ENCODE measurements around the gene THSD7B.
"Not testable (repeated sequence)": the region's sequence is repeated elsewhere in the genome, so short reads cannot be mapped to it uniquely, and the experiment has no call there.

The THSD7B gene

DNA sequence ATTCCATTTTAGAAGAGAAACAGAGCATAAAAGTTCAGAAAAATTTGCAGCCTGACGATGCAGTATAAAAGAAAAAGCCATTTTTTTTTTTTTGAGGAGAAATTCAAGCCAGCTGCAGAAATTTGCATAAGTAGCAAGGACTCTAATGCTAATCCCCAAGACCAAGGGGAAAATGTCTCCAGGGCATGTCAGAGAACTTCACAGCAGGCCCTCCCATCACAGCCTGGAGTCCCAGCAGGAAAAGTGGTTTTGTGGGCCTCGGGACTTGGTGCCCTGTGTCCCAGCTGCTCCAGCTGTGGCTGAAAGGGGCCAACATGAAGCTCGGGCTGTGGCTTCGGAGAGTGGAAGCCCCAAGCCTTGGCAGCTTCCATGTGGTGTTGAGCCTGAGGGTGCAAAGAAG is 873.6 kb downstream of the THSD7B start:
- DNase-seq, result no peak

DNA sequence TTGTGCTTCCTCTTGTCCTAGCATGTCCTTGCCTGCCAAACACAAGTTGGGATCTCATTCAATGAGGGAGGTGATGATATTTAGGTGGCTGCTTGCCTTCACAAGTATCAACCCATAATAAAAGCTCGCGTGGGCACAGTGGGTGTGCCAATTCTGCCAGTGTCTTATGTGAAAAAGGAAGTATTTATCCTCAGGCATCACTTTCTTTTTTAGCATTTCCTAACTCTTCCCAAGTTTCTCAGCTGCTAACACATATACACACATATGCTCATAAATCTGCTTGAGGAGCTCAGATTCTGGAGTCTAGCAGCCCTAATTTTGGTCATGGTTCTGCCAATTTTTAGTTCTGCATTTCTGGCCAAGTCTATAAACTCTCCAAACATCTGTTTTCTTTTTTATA is 879.4 kb downstream of the THSD7B start:
- no peak for DNase-seq

DNA sequence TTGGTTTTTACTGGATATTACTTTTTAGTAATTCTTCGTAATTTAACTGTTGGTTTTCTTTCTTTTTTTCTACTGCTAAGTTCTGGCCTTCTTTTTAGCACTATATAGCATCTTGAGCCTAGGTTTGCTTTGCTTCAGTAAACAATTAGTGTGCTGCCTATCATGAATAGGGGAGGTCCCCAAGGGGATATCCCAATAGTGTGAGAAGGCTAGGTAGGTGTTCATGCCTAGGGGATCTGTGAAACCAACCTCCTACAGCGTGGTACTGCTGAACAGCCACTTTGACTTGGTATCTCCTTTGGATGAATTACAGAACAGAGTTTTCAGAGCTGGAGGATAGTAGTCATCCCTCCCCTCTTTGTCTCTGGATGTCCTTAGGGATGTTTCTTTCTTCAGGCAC is 888.7 kb downstream of the THSD7B start:
- no peak for DNase-seq

DNA sequence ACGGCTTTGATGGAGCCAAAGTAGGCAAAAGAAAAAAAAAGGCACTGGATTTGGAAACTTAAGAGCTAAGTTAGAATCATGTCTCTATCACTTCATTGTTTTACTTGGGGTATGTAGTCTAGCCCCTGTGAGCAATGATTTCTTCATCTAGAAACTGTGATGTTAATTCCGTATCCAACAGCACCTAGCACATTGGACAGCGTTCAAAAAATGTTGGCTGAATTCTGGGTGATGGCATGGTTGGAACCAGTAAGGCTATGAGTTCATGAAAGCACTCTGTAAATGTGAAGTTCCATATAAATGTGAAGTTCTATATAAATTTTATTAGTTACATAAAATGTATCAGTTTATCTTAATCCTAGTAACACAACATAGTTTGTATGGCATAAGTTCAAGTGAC is 890.5 kb downstream of the THSD7B start:
- no peak for DNase-seq

DNA sequence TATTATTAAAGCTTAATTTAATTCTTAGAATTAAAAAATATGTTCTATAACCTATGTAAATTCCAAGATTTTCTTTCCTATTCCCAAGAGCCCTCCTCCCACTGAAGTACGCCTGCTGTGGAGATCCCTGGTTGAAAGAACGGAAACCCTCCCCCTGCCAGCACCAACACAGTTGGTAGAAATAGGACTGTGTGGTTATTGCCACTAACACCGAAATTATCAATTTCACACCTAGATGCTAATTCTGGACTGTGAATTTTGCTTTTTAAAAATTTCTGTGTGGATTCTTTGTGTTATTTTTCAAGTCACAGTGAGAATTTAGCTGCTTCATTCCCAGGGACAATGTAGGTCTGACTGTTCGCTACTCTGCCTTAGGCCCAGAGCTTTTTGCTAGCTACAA is 893.1 kb downstream of the THSD7B start:
- DNase-seq, result no peak

DNA sequence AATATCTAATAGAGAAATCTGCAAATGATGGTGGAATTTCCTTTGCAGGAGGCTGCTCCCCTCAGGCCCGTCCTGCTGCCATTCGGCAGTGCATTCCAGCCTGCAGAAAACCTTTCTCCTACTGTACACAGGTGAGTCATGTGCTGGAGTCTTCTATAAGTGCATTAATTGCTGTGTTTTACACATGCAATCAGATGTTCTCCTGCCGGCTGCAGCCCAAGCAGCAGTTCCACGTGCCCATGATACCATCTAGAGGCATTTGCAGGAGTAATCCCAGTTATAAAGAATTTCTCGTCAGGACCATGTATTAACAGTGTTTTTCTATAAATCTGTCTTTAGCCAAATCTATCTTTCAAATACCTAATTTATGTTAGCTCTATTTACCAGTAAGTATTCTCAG is 894.3 kb downstream of the THSD7B start:
- no peak for DNase-seq

DNA sequence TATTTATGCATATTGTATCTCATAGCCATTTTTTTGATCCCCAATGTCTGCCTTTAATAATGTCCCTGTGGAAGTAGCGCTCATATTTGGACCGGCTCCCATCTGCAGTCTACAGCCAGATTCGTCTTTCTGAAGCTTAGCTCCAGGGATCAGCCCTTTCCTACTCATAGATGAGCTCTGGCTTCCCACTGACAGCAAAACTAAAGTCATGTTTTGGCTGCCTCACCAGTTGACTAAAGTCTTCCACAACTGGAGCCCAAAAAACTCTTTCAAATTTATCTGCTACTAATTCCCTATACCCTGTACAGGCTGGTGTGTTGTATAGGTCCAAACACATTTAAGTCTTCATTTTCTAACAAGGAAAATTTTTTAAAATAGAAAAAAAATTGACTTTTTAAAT is 904.8 kb downstream of the THSD7B start:
- no peak for DNase-seq

DNA sequence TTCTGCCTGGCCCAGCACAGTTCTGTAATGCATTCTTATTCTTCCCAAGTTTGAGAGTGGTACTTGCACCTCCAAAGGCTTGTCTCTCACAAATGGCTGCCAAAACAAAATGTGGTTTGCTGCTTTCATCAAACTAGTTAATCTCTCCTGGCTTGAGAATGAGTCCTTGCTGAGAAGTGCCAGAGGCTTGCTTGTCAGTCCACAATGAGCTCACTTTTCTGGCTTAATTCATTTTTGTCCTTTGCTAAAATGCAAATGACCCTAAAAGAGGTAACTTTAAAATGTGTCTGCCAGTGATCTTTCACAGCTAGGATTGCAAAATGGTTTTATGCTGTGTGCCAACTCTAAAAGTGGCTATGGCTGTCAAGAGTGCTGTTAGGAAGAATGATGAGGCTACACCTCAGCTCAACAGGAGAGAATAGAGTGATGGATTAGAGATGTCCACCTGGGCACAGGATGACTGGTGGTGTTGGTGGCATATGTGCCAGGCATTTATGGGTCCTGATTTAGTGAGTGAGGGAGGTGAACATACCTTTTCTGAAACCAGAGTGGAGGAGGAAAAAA is 907.7 kb downstream of the THSD7B start:
- DNase-seq, result no peak

DNA sequence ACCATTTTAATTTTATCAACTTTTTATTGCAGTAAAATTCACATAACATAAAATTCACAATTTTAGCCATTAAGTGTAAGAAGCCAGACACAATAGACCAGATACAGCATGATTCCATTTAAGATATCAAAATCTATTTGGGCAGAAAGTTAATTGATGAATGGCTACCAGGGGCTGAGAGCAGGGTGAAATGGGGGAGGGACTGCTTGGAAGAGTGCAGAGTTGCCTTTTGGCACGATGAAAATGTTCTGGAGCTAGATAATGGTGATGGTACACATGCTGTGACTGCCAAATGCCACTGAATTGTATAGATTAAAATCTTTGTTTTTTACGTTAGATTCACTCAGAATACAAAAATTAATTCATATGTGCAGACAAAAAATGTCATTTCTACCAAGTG is 909.6 kb downstream of the THSD7B start:
- DNase-seq, result no peak

DNA sequence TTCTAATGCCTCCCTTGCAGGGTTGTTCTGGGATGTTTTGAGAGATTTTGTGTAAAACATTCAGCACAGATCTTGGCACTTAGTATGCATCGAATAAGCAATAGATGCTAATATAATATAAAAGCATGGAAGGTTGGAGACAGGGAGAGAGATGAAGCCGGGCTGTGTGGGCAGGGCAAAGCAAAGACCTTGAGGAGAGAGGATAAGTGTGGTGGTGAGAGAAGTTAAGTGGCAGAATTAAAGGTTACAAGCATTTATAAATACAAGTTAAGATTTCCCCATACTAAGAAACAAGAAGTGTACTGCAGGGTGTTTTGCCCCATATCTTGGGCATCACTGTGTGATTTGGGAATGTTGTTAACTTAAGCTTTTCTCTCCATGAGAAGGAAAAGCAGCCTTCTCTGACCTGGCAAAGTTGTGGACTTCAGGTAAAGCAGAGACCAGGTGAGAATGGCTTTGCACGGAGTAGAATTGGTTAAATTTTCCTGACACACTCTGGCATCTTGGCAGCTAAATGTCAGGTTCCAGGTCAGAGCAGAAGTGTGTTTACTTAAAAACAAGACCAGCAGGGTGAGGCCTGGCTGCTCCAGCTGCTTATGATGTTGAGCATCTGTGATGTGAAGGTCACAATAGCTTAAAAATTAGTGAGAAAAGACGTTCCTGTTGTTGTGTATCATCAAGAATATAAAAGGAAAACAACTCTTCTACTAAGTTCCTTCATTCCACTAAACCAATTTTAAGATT is 910.4 kb downstream of the THSD7B start:
- no peak for DNase-seq

DNA sequence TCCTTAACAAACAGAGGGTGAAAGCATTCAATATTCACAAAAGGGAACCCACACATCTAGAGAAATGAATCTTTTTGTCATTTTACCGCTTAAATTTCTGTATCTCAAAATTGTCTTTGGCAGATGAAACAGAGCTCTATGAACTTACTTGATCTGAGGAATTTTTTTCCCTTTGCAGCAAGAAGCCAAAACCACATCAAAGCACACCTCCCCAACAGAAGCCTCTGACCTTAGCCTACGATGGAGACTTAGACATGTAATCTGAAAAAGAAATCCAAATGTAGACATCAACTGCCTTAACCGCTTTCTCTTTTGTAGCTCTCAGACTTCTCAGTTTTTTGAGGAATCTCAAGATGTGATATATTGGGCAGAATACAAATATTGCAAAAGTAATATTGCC is 911.0 kb downstream of the THSD7B start:
- no peak for DNase-seq

DNA sequence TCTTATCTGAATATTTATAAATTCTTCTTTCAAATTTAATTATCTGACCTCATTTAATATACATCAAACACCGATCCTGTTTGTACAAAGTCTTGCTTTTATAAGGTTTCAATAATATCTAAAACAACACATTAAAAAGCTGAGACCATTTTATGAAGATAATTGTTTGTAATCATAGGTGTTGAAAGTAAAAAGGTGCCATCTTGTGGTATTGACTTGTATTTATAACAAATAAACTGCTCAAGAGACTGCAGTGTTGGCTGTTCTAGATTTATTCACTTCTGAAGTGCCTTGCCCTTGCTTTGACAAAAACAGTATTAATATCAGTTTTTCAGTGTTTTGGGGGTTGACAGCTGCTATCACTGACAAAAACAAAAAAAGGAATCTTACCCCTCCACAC is 912.1 kb downstream of the THSD7B start:
- no peak for DNase-seq

DNA sequence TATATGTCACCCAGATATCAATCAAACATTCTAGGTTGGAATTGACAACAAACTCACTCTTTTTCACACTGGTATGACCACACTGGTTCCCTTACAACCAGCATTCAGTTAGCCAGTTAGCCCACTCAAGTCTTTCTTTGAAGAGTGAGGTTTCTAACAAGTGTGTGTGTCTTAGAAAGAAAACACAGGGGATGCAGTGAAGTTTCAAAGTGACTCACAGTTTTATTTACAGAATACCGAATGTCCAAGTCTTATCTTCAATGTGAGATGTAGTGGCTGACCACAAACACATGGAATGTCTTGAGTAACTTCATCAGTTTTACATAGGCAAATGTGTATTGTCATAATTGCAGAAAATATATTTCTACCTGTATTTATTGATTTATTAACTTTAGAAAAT is 924.2 kb downstream of the THSD7B start:
- DNase-seq, result no peak

DNA sequence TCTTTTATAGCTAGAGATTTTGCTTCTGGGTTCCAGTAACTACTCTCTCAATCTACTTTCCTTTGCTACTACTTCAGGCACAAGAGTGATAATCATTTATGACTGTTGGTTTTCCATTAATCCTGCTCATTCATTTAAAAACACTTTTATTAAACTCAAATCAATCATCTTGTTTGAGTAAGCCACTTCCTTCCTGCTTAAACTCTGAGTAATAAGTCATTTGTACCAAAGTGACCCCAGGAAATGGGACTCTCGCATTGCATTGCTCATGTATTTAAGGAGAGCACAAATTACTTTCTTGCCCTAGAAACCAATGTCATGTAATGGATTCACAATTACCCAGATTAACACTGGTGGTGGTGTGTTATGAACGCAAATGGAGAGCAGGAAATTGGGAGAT is 928.2 kb downstream of the THSD7B start:
- no peak for DNase-seq

DNA sequence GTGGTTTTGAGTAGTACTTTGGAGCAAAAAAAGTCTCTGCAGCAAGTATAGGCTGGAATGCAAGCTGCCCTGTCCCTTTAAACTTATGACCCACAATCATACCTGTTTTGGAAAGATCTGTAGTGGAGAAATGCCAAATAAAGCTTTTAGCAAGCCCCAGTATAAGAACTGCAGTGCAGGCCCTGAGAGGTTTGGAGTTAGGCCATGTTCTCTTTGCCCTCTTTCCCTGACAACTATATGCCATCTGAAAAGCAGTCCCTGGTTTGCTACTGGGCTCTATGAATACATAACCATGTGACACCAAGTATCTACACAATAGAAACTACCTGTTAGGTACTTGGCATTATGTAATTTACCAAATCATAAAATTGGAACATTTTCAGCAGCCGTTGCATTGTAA is 931.6 kb downstream of the THSD7B start:
- no peak for DNase-seq

DNA sequence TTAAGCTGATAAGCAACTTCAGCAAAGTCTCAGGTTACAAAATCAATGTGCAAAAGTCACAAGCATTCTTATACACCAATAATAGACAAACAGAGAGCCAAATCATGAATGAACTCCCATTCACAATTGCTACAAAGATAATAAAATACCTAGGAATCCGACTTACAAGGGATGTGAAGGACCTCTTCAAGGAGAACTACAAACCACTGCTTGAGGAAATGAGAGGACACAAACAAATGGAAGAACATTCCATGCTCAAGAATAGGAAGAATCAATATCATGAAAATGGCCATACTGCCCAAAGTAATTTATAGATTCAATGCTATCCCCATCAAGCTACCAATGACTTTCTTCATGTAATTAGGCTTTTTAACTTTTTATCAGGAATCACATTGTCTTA is 934.9 kb downstream of the THSD7B start:
- not testable (repeated sequence) for DNase-seq

DNA sequence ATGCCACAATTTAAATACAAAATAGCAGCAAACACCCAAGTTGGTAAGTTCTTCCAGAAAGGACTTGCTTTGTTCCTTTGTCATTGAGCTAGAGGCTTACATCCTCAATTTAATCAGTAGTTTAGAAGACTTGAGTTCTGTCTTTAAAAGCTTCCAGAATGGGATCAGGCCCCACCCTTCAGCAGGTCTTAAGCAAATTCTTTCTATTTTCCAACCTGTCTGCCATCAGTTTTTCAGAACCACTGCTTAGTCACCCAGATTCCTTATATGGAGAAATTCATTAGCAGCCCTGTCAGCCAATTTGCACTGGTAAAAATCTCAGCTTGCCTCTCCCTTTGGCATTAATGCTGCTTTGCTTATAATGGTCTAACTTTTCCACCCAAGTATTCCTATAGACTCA is 935.3 kb downstream of the THSD7B start:
- no peak for DNase-seq

DNA sequence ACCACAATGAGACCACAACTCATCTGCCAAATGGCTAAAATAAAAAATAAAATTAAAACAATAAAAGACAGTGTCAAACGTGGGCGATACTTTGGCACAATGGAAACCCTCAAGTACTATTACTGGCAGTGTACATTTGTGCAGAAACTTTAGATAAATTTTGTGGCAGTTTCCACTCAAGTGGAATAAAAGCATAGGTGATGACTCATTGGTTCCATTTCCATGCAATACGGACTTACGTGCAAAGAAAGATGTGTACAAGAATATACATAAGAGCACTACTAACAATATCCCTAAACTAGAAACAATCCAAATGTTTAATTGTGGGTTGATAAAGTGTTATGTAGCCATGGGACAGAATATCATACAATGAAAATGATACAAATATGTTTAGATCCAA is 940.0 kb downstream of the THSD7B start:
- no peak for DNase-seq

DNA sequence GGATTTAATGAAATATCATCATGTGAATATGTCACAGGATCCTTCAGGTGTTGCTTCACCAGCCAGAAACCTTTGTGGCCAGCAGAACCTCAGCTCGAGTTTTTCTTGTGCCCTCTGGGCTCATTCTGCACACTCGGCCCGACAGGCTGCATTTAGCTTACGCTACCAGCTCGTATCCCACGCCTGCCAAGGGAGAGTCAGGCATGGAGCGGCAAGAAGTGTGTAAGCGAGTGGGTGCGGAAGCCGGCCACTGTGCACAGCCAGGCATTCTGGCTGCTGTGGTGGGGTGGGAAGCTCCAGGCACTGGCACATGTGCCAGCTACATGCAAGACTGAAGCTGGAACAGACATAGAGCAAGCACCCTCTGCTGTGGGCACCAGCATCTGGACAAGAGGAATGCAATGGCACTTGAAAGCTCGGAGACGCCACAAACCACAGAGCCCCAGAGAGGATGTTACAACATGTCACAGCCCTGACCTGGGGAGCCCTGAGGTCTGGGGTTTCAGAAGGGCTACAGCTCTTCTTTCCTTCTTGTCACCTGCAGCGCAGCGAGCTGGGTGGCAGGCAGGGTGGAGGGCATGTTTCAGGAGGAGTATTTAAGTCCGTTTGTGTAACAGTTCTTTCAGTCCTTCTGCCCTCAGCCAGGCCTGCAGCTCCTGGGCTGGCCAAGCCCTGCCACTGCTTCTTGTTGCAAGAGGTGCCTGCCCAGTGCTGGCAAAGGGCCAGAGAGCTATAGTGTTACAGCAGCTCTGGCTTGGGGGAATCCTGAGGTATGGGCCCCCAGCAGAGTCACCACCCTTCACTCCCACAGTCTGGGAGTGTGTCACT is 941.7 kb downstream of the THSD7B start:
- no peak for DNase-seq

DNA sequence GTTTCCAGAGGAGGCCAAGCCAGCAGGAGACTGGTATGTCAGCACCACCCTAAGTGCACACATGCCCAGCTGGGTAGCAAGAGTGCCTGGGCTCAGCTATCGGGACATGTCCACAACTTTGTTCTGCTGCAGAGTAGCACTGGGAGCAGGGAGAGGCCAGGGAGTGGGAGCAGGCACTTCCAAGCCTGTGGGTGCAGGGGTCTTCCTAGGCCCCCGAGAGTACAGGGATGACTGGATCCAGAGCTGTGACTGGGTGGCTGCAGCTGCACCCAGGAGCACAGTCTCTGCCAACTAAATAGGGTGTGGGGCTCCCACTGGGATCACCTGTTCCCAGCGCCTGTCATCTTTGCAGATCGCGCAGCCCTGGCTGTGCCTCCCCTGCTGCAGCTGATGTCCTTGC is 943.0 kb downstream of the THSD7B start:
- no peak for DNase-seq

DNA sequence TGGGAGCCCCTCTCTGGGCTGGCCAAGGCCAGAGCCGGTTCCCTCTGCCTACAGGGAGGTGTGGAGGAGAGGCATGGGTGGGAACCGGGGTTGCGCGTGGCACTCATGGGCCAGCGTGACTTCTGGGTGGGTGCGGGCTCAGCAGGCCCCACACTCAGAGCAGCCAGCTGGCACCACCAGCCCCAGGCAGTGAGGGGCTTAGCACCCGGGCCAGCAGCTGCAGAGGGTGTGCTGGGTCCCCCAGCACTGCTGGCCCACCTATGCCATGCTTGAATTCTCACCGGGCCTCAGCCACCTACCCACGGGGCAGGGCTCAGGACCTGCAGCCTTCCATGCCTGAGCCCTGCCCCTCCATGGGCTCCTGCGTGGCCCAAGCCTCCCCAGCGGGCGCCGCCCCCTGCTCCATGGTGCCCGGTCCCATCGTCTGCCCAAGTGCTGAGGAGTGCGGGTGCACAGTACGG is 950.4 kb downstream of the THSD7B start:
- DNase-seq, result no peak

DNA sequence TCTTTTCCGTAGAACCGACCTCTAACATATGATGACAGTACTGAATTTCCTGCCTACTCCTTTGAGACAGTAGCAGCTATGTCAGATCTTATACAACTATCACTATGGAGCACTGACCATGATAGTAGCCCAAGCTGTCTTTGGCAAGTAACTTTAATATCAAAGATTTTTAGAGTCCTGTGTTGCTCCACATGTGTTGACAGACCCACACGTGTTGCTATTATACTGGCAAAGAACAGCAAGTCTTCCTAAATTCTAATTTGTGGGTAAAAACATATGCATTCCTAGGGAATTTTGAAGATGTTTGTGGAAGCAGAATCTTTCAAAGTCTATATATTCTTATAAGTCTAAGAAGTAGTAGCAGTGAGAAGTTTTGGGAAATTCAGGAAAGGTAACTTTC is 953.4 kb downstream of the THSD7B start:
- DNase-seq, result no peak

DNA sequence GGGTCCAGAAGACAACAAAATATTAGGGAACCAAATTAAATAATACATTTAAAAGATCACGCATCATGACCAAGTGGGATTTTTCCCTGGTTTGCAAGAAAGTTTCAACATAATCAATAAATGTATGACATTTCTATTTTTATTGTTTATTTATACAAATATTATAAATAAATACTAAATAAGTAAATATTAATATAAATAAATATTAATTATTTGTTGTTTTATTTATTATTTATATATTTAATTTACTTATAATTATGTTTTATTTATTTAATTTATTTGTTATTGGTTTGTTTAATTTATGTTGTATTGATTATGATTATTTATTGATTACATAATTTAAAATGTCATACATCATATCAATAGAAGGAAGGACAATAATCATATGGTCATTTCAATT is 956.4 kb downstream of the THSD7B start:
- no peak for DNase-seq

DNA sequence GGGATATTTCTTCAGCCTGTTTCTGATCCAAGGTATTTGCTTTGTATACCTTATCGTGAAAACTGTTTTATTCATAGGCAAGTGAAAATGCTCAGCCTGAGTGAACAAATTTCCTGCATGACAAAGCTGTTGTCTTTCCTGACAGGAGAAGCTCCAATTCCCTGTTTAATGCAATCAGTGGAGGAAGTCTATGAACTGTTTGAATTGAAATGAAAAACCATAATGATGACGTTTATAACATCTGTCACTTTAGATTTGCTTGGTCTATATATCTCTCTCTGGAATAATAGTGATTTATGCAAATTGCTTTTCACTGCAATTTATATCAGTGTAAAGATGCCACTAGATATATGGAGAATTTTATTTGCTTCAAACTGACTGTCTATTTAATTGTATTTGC is 959.6 kb downstream of the THSD7B start:
- DNase-seq, result no peak
